H7 (cell line): ENCODE measurements around the gene CCDC57. TPM values are rescaled to one million over a fixed set of nuclear protein-coding genes. Genes with fewer than 3 reads are reported as not detected.
"Not testable (repeated sequence)": the region's sequence is repeated elsewhere in the genome, so short reads cannot be mapped to it uniquely, and the experiment has no call there.

Source experiments
- DNase-seq: peaks from one replicate; pipeline ENCODE4 v3.0.0; 2012
- H3K27me3 ChIP-seq: 2 replicates; pipeline ENCODE4 v1.6.0; 2011; ENCODE audit warnings: mild to moderate bottlenecking, low read length; ENCODE audit not compliant: control insufficient read depth, insufficient read depth
- H3K36me3 ChIP-seq: replicated peaks from 2 replicates; pipeline ENCODE4 v1.5.1; 2011; ENCODE audit warnings: low read length; ENCODE audit not compliant: control insufficient read depth, insufficient read depth
- H3K4me3 ChIP-seq: 2 replicates; pipeline ENCODE4 v1.5.1; 2011; ENCODE audit warnings: low read depth, mild to moderate bottlenecking, control low read depth, low read length, moderate library complexity; ENCODE audit not compliant: insufficient read depth
- total RNA-seq: library from RNA; depleted of rRNA; stranded (reverse); fragments of >200 nt; shearing (Covaris generic); gene quantifications from 2 replicates; pipeline ENCODE4 v1.2.3, GENCODE V29; 2014

Gene CCDC57
- total RNA-seq, 1 experiment from 2014 or later = 3.7 TPM

- no peaks in the 10 kb centered on the region for H3K36me3 ChIP-seq
These were observed 65.7 kb downstream of the CCDC57 start for GRCh38 chr17:82146663-82147654.

GRCh38 chr17:82145550-82146155 lies 67.0 kb downstream of the CCDC57 start:
- no peak for DNase-seq
- Histone ChIP-seq H3K36me3 (no peaks in the 10 kb centered on the region), H3K27me3 (no peaks in the 10 kb centered on the region), H3K4me3 (no peak overlapping the region)

More at GRCh38 chr17:82146663-82147654, 65.7 kb downstream of the CCDC57 start:
- H3K27me3 ChIP-seq = no peaks in the 10 kb centered on the region
- no peak for DNase-seq
- H3K4me3 ChIP-seq = no peak overlapping the region

- no peaks in the 10 kb centered on the region for H3K27me3 ChIP-seq
- H3K36me3 ChIP-seq = no peaks in the 10 kb centered on the region
- no peak for DNase-seq
- no peak overlapping the region for H3K4me3 ChIP-seq
These were observed 69.3 kb downstream of the CCDC57 start for GRCh38 chr17:82143333-82143732.

- not testable (repeated sequence) for DNase-seq, H3K4me3 ChIP-seq, H3K27me3 ChIP-seq, H3K36me3 ChIP-seq
These were observed 72.7 kb downstream of the CCDC57 start for GRCh38 chr17:82139961-82140360.

- DNase-seq = no peak
- Histone ChIP-seq H3K4me3 (no peak overlapping the region), H3K27me3 (no peaks in the 10 kb centered on the region), H3K36me3 (no peaks in the 10 kb centered on the region)
These were observed 74.1 kb downstream of the CCDC57 start for GRCh38 chr17:82138511-82138992.

- Histone ChIP-seq H3K36me3 (no peaks in the 10 kb centered on the region), H3K4me3 (no peak overlapping the region), H3K27me3 (no peaks in the 10 kb centered on the region)
- no peak for DNase-seq
These were observed 78.5 kb downstream of the CCDC57 start for GRCh38 chr17:82134101-82134500.

- DNase-seq, H3K36me3 ChIP-seq, H3K4me3 ChIP-seq, H3K27me3 ChIP-seq: not testable (repeated sequence)
These were observed 79.3 kb downstream of the CCDC57 start for GRCh38 chr17:82133166-82133953.

- H3K36me3 ChIP-seq = no peaks in the 10 kb centered on the region
- H3K27me3 ChIP-seq = no peaks in the 10 kb centered on the region
- no peak overlapping the region for H3K4me3 ChIP-seq
- peak; percentile 75 for DNase-seq
These were observed 83.5 kb downstream of the CCDC57 start for GRCh38 chr17:82129095-82129494.

- Histone ChIP-seq H3K36me3 (no peaks in the 10 kb centered on the region), H3K4me3 (no peak overlapping the region), H3K27me3 (no peaks in the 10 kb centered on the region)
- peak; percentile 65 for DNase-seq
These were observed 84.4 kb downstream of the CCDC57 start for GRCh38 chr17:82128287-82128686.

- H3K27me3 ChIP-seq = no peaks in the 10 kb centered on the region
- DNase-seq = no peak
- no peak overlapping the region for H3K4me3 ChIP-seq
- H3K36me3 ChIP-seq = no peaks in the 10 kb centered on the region
These were observed 84.9 kb downstream of the CCDC57 start for GRCh38 chr17:82127704-82128103.

GRCh38 chr17:82127315-82127595 lies 85.4 kb downstream of the CCDC57 start:
- H3K4me3 ChIP-seq = no peak overlapping the region
- no peaks in the 10 kb centered on the region for H3K36me3 ChIP-seq
- no peaks in the 10 kb centered on the region for H3K27me3 ChIP-seq
- DNase-seq = no peak

- Histone ChIP-seq H3K27me3 (no peaks in the 10 kb centered on the region), H3K36me3 (no peaks in the 10 kb centered on the region), H3K4me3 (no peak overlapping the region)
- peak; percentile 45 for DNase-seq
These were observed 85.9 kb downstream of the CCDC57 start for GRCh38 chr17:82126556-82127314.

- Histone ChIP-seq H3K27me3 (no peaks in the 10 kb centered on the region), H3K36me3 (no peaks in the 10 kb centered on the region), H3K4me3 (no peak overlapping the region)
- DNase-seq = peak; percentile 8
These were observed 88.5 kb downstream of the CCDC57 start for GRCh38 chr17:82124101-82124500.
